Measurements from ENCODE around the gene CACUL1. TPM values are rescaled to one million over a fixed set of nuclear protein-coding genes. Genes with fewer than 3 reads are reported as not detected.
A peak's percentile ranks its signal among the peaks of the same experiment; 100 is the strongest.

The CACUL1 gene
- total RNA-seq, 6 experiments from 2014 or later = 31.5 to 34.0 (median 32.7) TPM

DNA sequence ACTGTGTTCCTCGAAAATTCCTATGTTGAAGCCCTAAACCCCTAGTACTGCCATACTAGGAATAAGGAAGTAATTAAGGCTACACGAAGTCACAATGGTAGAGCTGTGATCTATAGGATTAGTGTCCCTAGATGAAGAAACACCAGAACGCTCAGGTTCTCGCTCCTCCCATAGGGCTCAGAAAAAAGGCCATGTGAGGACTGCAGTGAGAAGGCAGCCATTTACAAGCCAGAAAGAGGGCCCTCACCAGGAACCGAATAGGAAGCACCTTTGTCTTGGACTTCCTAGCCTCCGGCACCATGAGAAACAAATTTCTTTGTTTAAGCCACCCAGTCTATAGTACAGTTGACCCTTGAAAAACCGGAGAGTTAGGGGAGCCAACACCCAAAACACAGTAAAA is 46.2 kb downstream of the CACUL1 start:
- Mint-ChIP-seq H3K4me1 (ENCODE audit: low read depth) (peaks cover 7% of the 10 kb centered on the region; the same call in 1 of the 2 replicates), H3K27ac (no peak overlapping the region), H3K4me3 (no peak overlapping the region), H3K9me3 (no peaks in the 10 kb centered on the region), H3K27me3 (ENCODE audit: insufficient read depth) (no peaks in the 10 kb centered on the region), H3K36me3 (ENCODE audit: low read depth) (peaks cover 4% of the 10 kb centered on the region; the same call in 1 of the 2 replicates)
- DNase-seq = no peak
- TF ChIP-seq, protein P1, sequence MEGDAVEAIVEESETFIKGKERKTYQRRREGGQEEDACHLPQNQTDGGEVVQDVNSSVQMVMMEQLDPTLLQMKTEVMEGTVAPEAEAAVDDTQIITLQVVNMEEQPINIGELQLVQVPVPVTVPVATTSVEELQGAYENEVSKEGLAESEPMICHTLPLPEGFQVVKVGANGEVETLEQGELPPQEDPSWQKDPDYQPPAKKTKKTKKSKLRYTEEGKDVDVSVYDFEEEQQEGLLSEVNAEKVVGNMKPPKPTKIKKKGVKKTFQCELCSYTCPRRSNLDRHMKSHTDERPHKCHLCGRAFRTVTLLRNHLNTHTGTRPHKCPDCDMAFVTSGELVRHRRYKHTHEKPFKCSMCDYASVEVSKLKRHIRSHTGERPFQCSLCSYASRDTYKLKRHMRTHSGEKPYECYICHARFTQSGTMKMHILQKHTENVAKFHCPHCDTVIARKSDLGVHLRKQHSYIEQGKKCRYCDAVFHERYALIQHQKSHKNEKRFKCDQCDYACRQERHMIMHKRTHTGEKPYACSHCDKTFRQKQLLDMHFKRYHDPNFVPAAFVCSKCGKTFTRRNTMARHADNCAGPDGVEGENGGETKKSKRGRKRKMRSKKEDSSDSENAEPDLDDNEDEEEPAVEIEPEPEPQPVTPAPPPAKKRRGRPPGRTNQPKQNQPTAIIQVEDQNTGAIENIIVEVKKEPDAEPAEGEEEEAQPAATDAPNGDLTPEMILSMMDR (IDR thresholded peaks at IDR 0.05) = no peak

DNA sequence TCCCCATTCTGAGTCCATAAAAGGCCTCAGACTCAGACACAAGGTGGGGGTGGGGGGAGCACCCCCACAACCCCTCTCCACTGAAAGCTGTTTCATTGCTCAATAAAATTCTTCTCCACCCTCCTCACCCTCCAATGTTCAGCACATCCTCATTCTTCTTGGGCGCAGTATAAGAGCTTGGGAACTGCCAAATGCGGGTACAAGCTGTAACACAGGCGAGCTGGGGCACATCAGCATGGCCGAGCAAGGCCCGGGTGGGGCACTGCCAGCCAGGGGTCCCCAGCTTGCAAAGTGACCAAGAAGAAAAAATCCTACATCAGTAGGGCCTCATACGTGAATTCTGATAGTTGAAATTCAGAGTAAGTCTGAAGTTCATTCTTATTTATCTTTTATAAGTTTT is 50.1 kb downstream of the CACUL1 start:
- no peaks in the 10 kb centered on the region for H3K27me3 Mint-ChIP-seq (ENCODE audit: insufficient read depth)
- H3K4me1 Mint-ChIP-seq (ENCODE audit: low read depth) = no peaks in the 10 kb centered on the region
- H3K27ac Mint-ChIP-seq = no peak overlapping the region
- H3K36me3 Mint-ChIP-seq (ENCODE audit: low read depth) = peaks cover 13% of the 10 kb centered on the region
- H3K4me3 Mint-ChIP-seq = no peak overlapping the region
- DNase-seq = no peak
- TF ChIP-seq, protein P1 (IDR thresholded peaks at IDR 0.05) = no peak
- no peaks in the 10 kb centered on the region for H3K9me3 Mint-ChIP-seq

DNA sequence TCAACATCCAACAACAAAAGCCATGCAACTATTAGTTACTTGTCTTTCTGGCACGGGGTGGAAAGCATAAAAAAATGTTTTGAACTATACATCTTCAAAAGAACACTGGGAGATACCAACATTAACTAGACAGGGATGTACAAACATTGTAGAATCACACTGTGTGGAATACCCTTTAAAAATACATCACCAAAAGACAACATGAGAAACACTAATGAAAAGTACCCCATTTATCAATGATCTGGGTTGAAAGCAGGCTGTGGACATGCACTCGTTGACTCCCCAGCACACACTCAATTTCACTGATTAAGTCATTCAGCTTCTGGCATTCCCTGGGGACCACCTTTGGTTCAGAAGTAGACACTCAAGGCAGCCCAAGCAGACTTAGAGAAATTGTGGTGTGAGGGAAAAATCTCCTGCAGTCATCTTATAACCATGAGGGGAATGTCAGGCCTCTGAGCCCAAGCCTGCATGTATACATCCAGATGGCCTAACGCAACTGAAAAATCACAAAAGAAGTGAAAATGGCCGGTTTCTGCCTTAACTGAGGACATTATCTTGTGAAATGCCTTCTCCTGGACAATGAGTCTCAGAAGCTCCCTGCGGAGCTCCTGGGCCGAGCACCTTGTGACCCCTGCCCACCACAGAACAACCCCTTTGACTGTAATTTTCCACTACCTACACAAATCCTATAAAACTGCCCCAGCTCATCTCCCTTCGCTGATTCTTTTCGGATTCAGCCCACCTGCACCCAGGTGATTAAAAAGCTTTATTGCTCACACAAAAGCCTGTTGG is 53.0 kb downstream of the CACUL1 start:
- DNase-seq = no peak
- Mint-ChIP-seq H3K27ac (no peak overlapping the region), H3K4me3 (no peak overlapping the region), H3K4me1 (ENCODE audit: low read depth) (peaks cover 11% of the 10 kb centered on the region), H3K9me3 (no peaks in the 10 kb centered on the region), H3K27me3 (ENCODE audit: insufficient read depth) (no peaks in the 10 kb centered on the region), H3K36me3 (ENCODE audit: low read depth) (peaks cover 13% of the 10 kb centered on the region)
- TF ChIP-seq, protein P1 (IDR thresholded peaks at IDR 0.05) = no peak

DNA sequence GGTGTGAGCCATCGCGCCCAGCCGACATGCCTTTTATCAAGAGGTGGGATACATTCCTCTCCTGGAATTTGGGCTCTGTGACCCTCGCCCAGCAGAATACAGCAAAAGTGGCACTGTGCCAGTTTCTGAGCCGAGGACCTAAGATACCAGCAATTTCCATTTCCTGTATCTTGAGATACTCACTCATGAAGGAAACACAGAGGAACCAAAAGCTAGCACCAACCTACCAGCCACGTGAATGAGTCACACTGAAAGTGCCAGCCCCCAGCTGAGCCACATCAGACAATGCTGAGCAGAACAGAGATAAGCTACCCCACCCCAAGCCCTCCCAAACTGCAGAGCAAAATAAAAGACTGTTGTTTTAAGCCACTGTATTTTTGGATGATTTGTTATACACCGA is 56.3 kb downstream of the CACUL1 start:
- H3K9me3 Mint-ChIP-seq = no peaks in the 10 kb centered on the region
- H3K36me3 Mint-ChIP-seq (ENCODE audit: low read depth) = peaks cover 9% of the 10 kb centered on the region
- peak; percentile 17 for DNase-seq
- TF ChIP-seq, protein P1 (IDR thresholded peaks at IDR 0.05) = no peak
- H3K27ac Mint-ChIP-seq = peak overlapping the region; percentile 16; the same call in 1 of the 2 replicates
- peaks cover 40% of the 10 kb centered on the region for H3K4me1 Mint-ChIP-seq (ENCODE audit: low read depth)
- H3K4me3 Mint-ChIP-seq = no peak overlapping the region
- no peaks in the 10 kb centered on the region for H3K27me3 Mint-ChIP-seq (ENCODE audit: insufficient read depth)

DNA sequence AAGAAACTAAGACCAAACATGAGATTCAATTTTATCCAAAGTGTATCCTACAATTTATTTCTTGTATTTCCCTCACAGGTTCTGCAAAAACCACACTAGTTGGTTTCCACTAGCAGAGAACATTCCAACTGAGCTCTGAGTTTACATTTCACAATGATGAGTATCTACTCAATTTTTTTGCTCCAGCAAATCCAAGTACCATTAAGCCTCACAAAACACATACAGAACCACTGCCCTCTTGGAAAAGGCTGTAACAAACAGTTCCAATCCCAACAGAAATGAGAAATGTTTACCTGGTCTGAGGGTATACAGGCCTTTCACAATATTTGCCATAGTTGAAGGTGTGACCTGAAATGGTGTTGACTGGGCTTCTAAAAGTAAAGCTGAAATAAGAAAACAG is 59.9 kb downstream of the CACUL1 start:
- Mint-ChIP-seq H3K4me1 (ENCODE audit: low read depth) (peaks cover 57% of the 10 kb centered on the region), H3K4me3 (peak overlapping the region; percentile 16; the same call in 1 of the 2 replicates), H3K36me3 (ENCODE audit: low read depth) (peaks cover under 1% of the 10 kb centered on the region), H3K27ac (peak overlapping the region; percentile 60), H3K27me3 (ENCODE audit: insufficient read depth) (no peaks in the 10 kb centered on the region; the same call in 1 of the 2 replicates), H3K9me3 (no peaks in the 10 kb centered on the region)
- TF ChIP-seq, protein P1 (IDR thresholded peaks at IDR 0.05) = no peak
- DNase-seq = peak; percentile 61

All from HFFc6 (cell line).